Measurements from ENCODE around the gene ZNF844.

DNA sequence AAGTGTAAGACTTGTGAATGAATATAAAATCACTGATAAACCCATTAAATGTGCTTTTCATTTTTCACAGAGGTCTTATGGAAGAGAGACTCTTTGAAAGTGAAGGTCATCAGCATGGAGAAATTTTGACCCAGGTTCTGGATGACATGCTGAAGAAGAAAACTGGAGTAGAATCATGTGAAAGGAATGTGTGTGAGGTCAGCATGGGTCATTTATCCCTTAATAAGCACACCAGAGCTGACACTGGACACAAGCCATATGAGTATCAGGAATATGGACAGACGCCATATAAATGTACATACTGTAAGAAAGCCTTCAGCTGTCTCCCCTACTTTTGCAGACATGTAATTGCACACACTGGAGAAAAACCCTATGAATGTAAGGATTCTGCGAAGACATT lies 46.6 kb downstream of the ZNF844 start:
- TF ChIP-seq, protein P1, sequence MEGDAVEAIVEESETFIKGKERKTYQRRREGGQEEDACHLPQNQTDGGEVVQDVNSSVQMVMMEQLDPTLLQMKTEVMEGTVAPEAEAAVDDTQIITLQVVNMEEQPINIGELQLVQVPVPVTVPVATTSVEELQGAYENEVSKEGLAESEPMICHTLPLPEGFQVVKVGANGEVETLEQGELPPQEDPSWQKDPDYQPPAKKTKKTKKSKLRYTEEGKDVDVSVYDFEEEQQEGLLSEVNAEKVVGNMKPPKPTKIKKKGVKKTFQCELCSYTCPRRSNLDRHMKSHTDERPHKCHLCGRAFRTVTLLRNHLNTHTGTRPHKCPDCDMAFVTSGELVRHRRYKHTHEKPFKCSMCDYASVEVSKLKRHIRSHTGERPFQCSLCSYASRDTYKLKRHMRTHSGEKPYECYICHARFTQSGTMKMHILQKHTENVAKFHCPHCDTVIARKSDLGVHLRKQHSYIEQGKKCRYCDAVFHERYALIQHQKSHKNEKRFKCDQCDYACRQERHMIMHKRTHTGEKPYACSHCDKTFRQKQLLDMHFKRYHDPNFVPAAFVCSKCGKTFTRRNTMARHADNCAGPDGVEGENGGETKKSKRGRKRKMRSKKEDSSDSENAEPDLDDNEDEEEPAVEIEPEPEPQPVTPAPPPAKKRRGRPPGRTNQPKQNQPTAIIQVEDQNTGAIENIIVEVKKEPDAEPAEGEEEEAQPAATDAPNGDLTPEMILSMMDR (IDR thresholded peaks at IDR 0.05): no peak
- TF ChIP-seq EZH2 (IDR thresholded peaks at IDR 0.05; ENCODE audit: borderline replicate concordance, insufficient read depth, low read depth, low read length, poor library complexity, severe bottlenecking): no peak

Measured in B cell (primary cell).